ENCODE measurements around the gene CGB7.

DNA sequence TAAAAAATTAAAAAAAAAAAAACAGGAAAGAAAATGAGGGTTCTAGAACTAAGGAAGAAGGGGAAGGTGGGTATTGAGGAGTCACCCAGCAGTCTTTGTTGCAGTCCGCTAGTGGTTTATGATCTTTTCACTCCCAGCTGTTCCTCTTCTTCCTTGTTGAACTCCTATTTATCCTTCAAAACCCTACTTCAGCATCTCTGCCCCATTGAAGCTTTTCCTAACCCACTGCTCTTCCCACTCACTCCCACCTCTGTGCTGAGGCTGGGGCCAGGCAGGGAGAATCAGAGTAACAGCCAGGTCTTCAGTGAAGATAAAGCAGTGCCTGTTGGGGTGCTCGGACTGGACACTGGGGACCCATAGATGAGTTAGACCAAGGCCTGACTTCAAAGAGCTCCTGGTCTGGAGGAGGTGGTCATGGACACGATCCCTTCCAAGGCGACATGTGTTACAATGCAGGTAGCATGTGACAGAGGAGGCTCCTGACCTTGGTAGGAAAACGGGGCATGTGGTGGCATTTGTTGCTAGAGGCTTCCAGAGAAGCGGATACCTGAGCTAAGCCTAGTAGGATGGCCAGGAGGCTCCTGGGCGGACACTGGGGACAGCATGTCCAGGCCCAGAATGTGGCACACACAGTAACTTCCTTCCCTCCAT, 52.5 kb downstream of the CGB7 start:
- TF ChIP-seq, protein P1, sequence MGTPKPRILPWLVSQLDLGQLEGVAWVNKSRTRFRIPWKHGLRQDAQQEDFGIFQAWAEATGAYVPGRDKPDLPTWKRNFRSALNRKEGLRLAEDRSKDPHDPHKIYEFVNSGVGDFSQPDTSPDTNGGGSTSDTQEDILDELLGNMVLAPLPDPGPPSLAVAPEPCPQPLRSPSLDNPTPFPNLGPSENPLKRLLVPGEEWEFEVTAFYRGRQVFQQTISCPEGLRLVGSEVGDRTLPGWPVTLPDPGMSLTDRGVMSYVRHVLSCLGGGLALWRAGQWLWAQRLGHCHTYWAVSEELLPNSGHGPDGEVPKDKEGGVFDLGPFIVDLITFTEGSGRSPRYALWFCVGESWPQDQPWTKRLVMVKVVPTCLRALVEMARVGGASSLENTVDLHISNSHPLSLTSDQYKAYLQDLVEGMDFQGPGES (IDR thresholded peaks at IDR 0.05) = no peak
- TF ChIP-seq ATF2 (IDR thresholded peaks at IDR 0.05; ENCODE audit: low read length) = no peak
- no peak for TF ChIP-seq TBL1XR1 (IDR thresholded peaks at IDR 0.05; ENCODE audit: low read depth, low read length)

All from GM12878 (cell line).